Measurements from ENCODE around the gene PSMB10.

DNA sequence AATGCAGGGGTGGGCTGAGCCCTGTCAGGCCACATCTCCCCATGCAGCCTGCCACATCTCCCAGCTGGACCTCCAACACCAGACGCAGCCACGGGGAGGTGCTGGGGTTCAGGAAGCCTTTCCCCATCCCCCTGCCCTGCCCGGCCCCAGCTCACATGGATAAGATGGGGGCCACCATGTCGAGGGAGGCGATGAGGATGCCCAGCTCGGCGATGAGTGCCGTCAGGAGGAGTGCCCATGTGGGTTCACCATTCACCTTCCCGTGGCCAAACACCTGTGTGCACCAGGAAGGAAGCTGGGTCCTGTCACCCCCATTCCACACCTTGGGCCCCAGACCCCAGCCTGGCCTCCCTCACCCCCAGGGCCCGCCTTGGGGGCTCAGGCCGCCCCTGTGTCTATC is 13.0 kb upstream of the PSMB10 start:
- TF ChIP-seq, protein P1, sequence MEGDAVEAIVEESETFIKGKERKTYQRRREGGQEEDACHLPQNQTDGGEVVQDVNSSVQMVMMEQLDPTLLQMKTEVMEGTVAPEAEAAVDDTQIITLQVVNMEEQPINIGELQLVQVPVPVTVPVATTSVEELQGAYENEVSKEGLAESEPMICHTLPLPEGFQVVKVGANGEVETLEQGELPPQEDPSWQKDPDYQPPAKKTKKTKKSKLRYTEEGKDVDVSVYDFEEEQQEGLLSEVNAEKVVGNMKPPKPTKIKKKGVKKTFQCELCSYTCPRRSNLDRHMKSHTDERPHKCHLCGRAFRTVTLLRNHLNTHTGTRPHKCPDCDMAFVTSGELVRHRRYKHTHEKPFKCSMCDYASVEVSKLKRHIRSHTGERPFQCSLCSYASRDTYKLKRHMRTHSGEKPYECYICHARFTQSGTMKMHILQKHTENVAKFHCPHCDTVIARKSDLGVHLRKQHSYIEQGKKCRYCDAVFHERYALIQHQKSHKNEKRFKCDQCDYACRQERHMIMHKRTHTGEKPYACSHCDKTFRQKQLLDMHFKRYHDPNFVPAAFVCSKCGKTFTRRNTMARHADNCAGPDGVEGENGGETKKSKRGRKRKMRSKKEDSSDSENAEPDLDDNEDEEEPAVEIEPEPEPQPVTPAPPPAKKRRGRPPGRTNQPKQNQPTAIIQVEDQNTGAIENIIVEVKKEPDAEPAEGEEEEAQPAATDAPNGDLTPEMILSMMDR (IDR thresholded peaks at IDR 0.05) = no peak
- no peak for TF ChIP-seq ZFX (IDR thresholded peaks at IDR 0.05; ENCODE audit: borderline replicate concordance)
